ENCODE measurements around the gene RANGRF.

The RANGRF gene

DNA sequence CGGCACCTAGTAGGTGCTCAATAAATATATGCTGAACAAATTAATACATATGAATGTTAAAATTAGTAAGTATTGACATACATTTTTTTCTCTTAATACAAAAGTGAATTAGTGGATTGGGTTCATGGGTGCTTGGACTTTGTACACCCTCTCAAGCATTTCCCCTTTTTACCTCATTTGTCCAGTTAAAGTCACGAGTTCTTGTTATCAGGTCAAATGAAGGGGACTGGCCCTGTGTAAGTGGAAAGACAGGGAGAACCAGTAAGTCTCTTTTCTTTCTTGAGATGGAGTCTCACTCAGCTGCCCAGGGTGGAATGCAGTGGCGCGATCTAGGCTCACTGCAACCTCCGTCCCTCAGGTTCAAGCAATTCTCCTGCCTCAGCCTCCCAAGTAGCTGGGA is 13.7 kb upstream of the RANGRF start:
- no peak for DNase-seq (ENCODE audit: low spot score)

DNA sequence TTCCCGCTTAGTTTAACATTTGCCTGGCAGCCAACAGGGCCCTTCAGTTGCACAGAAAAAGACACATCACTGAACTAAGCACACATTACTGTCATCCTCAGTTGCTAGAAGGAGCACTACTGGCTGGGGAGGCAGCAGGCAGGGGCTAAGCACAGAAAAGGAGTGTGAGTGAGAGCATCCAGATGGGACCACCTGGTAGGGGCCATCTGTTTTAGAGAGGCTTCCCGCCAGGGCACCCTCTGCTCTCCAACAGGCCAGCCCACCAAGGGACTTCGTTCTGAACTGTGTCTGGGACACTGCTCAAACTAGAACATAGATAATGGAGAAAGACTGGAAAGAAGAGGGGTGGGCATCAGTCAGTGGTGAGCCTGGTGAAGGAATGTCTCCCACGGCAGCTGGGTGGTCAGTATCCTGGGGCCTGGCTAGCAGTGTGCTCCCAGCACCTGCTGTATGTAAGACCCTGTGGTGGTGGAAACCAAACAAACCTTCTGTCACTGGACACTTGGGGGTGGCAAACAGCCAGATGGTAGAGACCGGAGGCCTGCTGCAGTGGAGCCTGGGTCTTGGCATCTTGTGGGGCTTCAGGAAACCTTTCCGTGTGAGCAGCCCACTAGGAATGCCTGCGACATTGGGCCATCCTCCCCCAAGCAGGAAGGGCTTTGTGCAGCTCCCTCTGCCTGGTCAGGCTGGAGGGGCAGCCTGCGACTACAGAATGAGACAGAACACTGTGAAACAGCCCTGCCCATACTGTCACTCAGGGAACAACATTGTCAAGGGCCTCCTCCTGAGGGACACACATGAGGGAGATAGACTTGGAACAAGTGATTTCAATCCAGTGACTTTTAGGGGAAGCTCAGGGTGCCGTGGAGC is 12.8 kb upstream of the RANGRF start:
- DNase-seq (ENCODE audit: low spot score): no peak

DNA sequence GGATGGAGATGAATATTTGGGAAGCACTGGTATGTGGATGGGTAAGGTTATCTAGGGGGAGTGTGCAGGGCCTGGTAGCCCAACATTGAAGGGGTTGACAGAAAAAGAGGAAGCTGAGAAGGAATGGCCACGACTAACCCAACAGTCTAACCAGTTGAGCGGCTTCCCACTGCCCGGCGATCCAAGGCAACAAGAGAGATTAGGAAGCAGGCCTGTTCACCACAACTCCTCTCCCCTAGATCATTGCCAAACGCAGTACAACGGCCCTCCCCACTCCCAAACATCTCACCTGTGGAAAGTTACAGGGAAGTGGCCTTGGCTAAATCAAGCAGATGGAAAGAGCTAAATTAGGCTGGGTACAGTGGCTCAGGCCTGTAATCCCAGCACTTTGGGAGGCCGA is 11.2 kb upstream of the RANGRF start:
- no peak for DNase-seq (ENCODE audit: low spot score)

DNA sequence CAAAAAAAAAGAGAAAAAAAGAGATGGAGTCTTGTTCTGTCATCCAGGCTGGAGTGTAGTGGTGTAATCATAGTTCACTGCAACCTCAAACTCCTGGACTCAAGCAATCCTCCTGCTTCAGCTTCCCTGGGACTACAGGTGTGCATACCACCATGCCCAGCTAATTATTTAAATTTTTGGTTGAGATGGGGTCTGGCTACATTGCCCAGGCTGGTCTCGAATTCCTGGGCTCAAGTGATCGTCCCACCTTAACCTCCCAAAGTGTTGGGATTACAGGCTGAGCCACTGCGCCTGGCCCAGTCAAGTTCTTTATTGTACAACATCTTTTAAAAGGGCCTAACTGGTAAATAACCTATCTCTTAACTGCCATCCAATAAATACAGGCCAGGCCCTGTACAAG is 6.1 kb upstream of the RANGRF start:
- DNase-seq (ENCODE audit: low spot score): no peak

DNA sequence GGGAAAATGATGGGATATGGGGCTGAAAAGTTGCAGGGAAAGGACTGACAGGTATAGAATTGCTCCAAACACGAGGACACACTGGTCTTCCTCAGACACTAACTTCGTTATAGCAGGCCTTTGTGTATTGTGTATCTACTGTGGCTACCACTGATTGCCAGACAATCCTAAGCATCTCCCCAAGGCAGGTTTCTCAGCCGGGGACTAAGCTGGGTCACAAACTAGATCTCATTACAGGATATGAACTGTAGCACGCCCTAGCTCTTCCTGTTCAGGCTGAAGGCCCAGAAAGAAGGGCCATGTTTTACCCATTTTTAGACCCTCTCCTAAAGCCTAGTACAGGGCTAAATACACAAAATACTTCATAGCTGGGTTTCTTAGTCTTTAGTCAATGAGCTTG is 5.1 kb upstream of the RANGRF start:
- no peak for DNase-seq (ENCODE audit: low spot score)

DNA sequence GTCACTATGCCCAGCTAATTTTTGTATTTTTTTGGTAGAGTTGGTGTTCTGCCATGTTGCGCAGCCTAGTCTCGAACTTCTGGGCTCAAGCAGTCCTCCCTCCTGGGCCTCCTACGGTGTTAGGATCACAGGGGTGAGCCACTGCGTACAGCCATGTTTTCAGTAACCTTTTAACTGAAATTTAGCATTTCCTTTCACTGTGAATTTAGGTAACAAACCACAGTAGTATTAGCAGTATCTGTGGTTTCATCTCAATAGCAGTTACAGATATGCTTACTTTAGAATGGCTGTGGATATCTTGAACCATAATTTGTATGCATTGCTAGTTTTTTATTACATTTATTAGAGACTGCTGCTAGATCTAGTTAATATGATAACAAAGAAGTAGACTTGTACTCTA is 4.3 kb upstream of the RANGRF start:
- no peak for DNase-seq (ENCODE audit: low spot score)

DNA sequence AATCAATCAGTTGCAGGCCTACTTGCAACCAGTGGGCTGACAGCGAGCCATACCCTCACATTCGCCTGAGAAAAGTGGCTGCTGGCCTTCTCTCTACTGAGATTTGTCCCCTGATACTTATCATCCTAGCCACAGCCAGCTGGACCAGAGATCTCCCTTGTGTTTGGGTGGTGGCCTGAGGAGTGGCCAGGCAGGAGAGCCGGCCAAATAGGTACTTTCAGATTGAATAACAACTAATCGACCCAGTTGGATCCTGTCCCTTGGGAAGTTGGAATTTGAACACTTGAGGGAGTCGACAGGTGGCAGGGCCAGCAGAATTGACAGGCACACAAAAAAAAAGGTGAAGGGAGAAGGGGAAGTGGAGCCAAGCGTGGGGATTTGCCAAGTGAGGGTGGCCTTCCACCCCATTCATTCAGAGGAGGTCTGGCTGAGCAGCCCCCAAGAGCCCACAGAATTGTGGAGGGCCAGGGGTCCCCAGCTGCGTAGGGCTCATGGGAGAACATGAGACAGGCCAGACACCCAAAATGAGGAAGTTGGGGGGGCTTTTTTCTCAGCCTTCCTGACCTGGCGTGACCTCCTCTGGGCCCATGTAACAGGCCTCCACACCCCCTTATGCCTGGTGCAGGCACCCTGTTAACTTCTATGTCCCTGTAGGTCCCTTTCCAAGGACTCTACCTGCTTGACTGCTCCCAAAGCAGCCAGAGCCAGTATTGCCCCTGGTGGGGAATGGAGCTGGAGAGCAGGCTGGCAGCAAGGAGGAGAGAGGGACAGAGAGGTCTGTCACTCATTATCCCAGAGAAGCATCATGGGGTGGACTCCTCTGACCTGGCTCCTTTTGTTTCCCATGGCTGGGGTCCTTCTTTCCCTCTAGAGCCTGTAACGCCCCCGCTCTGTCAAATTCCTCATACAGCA is 2.9 kb upstream of the RANGRF start:
- no peak for DNase-seq (ENCODE audit: low spot score)

DNA sequence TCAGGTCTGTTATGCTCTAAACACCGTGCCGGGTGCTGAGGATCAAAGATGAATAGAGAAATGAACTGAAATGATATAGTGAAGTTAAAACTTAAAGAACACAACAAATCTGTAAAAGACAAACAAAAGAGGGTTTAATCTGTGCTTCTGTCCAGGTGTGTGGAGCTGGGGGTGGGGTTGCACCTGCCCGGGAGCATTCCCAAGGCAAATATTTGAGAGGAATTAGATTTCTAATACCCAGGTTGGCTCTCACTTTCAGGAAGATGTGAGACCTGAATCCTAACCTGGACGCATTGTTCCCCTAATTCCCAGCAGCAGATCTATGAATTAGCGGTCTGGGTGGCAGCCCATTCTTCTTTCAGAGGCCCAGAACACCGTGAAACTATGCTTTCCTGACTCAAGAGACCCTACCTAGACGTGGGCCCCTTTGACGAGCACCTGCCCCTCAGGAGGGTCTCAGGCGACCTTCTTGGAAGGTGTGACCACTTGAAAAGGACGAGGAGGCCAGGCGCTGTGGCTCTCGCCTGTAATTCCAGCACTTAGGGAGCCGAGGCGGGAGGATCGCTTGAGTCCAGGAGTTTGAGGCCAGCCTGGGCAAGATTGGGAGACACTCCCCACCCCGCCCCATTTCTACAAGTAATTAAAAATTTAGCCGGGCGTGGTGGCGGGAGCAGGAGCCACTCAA is 677 bp upstream of the RANGRF start:
- no peak for DNase-seq (ENCODE audit: low spot score)

DNA sequence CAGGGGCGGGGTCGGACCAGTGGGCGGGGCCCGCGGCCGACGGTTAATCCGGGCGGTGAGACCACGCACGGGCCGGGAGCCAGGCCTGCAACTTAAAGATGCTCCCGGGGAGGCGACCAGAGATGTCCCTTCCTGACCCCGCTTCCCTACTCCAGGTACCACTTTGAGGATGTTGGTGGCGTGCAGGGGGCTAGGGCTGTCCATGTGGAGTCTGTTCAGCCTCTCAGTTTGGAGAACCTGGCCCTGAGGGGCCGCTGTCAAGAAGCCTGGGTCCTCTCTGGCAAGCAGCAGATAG is 580 bp downstream of the RANGRF start:
- no peak for DNase-seq (ENCODE audit: low spot score)

DNA sequence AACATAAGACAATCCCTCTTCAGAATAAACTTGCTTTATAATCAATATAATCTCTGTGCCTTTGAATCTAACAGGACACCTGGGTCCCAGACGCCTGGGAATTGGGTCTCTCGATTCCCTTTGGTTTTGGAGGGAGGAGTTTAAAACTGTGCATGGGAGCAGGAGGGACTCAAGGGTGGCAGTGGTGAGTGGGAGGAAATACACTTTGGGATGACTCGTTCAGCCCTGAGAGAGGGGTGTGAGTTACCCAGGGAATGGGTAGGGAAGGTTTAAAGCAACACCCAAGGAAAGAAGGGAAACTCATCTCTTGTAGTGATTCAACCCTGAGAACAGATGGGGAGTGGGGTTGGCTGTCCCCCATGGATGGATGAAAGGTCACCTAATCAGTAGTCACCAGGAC is 1.6 kb downstream of the RANGRF start:
- DNase-seq (ENCODE audit: low spot score): no peak

DNA sequence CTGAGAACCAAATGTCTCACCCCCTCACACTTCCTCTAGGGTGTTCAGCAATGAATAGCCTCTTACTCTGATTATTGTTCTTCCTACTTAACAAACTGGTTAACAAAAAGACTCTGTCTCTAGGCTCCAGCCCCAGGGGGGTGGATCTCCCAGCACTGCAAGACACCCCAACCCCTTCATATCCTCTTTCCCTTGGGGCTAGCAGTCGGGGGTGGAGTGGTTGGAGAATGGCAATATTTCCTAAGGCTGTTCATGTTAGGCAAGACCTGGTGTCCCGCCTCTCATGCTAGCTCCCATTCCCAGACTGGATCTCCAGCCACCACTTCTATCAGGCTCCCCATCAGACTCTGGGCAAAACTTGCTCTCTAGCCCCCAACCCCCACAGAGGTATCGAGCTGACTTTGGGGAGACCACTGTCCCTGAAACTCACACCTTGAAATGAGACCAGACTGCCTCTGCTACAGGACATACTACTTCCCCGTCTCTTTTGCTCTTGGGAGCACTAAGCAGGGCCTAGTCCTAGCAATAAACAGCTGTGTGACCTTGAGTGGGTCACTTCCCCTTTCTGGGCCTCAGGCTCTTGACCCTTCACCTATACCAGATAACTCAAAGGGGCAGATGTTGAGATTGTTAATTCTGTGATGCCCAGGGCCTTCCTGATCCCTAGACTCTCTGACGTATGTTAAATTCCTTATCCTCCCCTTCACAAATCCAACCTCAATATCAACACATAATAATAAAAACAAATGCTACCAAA is 4.3 kb downstream of the RANGRF start:
- DNase-seq (ENCODE audit: low spot score): no peak

DNA sequence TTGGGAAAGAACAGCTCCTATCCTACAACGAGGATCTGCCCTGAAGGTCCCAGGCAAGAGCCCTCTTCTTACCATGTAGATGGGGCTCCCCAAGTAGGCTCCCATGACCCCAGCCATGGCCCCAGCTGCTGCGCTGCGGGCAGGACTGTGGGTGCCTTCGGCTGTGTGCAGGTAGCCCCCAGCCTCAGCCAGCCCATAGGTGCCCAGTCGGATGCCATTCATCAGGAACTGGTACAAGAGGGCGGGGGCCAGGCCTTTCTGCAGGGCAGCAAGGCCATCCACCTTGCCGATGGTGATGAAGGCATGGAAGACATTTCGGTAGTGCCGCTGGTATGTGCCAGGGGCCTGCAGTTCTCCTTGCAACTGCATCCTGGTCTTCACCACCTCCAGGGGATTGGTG is 5.9 kb downstream of the RANGRF start:
- no peak for DNase-seq (ENCODE audit: low spot score)

DNA sequence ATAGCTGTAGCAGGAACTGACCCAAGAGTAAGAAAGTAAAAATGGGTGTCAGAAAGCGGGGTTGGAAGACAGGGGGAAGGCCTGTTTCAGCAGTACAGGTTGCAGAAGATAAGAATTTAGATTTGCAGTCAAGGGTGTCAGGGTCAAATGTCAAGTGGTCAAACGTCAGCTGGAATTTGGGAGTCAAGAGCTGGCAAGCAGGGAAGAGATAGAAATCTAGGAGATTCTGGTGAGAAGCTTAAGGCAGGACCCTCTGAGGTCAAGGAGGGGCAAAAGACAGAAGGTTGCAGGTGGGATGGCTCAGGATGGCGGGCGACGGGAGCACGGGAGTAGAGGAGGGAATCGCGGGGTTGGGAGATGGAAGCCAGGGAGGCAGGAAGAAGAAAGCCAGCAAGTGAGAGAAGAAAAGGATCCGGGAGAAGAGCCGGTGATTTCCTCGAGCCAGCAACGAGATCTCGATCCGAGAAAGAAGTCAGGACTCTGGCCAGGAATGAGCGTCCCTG is 6.4 kb downstream of the RANGRF start:
- no peak for DNase-seq (ENCODE audit: low spot score)

DNA sequence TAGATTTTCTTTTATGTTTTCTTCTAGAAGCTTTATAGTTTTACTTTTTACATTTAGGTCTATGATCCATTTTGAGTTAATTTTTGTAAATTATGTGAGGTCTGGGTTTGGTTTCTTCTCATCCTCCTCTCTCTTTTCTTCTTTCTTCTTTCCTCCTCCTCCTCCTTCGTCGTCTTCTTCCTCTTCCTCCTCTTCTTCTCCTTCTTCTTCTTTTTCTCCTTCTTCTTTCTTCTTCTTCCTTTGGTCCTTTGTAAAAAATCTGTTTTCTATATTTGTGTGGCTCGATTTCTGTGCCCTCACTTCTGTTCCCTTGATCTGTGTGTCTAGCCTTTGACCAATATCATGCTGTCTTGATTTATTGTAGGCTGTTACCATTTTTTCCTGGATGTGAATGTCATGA is 11.8 kb downstream of the RANGRF start:
- DNase-seq (ENCODE audit: low spot score): no peak

DNA sequence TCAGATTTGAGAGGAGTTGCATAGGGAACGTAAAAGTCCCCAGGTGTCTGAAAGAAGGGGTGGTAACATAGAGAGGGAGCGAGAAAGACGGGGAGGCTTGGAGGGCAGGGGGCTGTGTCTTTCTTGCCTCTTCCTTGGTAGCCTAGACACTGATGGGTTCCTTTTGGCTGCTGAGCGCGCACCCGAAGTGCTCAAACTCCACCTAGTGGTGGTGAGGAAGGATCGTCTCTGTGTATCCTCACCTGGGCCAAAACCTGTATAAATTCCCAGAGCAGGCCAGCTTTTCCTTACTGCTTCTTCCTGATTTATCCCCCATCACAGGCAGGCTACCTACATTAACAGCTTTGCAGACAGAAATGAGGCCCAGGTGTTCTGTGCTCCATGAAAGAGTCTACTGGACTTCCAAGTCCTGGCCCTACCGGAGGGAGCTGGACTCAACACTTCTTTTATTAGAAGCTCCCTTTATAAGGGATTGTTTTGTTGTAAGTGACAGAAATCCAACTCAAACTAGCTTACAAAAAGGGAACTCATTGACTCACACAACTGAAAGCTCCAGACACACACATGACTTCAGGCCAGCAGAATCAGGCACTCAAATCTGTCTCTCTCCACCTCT is 12.3 kb downstream of the RANGRF start:
- peak; percentile 80 for DNase-seq (ENCODE audit: low spot score)

DNA sequence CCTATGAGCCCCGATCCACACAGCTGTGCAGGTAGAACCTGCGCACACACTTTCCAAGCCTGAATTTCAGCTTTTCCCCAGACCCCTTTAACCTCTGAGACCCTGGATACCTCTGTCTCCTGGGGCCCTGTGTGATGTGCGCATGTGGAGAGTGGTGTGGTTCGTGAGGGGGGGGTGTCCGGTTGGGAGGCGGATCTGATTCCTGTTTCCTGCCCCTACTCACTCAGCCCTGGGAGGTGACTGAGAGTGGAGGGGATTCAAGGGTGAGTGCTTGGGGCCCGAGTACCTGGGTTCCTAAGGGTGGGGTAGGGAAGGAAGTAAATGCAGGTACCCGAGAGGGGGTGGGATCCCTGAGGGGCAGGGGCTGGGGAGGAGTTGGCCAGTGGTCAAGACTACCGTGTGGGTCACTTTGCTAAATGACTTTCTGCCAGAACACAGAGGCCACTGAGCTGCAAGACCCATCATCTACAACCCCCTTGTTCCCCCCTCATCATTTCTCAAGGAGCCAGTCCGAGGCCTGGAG is 22.2 kb downstream of the RANGRF start:
- DNase-seq (ENCODE audit: low spot score): no peak

DNA sequence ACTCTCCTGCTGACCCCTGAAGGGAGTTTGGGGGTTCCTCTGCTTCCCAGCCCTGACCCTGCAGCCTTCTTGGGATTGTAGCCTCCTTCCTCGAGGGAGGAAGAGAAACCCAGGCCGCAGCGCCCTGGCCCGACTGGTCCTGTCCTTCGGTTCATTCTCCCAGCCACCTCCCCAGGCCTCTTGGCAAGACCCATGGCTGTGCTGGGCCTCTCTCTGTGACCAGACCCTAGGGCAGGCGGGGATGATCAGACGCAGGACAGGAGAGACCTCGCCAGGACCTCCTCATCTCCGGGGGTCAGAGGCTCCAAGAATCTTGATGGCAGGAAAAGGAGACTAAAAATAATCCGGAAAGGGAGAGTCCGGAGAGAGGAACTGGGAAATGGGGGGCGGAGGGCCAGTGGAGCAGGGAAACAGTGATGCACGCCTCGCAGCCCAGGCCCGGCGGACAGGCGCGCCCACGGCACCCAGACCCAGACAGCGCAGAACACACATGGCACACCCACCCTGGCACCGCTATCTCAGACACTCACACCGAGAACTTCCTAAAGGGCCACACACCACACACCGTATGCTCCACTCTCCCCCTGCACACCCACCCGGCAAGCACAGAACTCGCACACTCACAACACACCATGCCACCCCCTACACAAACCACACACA is 22.8 kb downstream of the RANGRF start:
- no peak for DNase-seq (ENCODE audit: low spot score)

DNA sequence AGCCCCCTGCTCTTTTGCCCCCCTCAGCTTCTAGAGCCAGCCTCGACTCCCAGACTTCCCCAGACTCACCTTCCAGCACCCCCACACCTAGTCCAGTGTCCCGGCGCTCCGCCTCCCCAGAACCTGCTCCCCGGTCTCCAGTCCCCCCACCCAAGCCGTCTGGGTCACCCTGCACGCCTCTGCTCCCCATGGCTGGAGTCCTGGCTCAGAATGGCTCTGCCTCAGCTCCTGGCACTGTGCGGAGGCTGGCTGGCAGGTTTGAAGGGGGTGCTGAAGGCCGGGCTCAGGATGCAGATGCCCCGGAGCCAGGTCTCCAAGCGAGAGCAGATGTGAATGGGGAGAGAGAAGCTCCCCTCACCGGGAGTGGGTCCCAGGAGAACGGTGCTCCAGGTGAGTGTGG is 23.8 kb downstream of the RANGRF start:
- no peak for DNase-seq (ENCODE audit: low spot score)

DNA sequence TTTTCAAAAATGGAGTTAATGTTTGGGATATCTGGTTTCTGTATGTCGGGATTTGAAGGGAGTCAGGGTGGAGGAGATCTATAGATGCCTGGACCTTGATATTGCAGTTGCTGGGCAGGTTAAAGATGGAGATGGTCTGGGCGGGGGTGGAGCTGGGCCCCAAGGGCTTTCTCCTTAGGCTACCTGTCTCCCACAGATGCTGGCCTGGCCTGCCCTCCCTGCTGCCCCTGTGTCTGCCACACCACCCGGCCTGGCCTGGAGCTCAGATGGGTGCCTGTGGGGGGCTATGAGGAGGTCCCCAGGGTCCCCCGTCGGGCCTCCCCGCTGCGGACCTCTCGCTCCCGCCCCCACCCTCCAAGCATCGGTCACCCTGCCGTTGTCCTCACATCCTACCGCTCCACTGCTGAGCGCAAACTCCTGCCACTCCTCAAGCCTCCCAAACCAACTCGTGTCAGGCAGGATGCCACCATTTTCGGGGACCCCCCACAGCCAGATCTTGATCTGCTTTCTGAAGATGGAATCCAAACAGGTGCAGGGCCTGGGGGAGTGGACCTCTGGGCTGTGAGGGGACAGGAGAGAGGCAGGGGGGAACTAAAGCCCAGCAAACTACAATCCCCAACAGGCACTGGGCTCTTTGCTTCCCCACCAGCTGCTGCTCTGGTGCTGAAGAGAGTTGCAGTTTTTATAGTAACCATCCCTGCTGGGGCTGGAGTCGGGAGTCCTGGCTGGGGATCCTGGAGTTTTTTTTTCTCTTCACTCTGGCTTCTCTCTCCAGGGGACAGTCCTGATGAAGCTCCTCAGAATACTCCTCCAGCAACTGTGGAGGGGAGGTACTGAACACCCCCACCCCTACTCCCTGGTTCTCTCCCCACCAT is 24.5 kb downstream of the RANGRF start:
- DNase-seq (ENCODE audit: low spot score): no peak

Measured in SW480 (cell line).